Astrocyte of the cerebellum (primary cell): ENCODE data around the gene ANKRD60.
A peak's percentile ranks its signal among the peaks of the same experiment; 100 is the strongest.

Experiments
- DNase-seq: peaks from one replicate; pipeline ENCODE4 v3.0.0-alpha.2; 2011; ENCODE audit warnings: low read depth
- H3K4me3 ChIP-seq: 2 replicates; pipeline ENCODE4 v1.5.1; 2011; ENCODE audit warnings: mild to moderate bottlenecking, low read depth, low read length, moderate library complexity
- CTCF ChIP-seq: IDR thresholded peaks from 2 replicates; pipeline ENCODE4 v1.5.1; 2012; ENCODE audit warnings: low read length, low read depth, moderate library complexity, mild to moderate bottlenecking; ENCODE audit errors: missing control alignments
- in situ Hi-C: cut with HindIII; loops from 2 replicates; pipeline ENCODE4 v1.10.0; 2017; ENCODE audit warnings: low sequenced_read_pairs

The ANKRD60 gene

GRCh38 chr20:58256842-58257241 lies 28.4 kb upstream of the ANKRD60 start:
- TF ChIP-seq CTCF = no peak
- no peak for DNase-seq
- in situ Hi-C loops = no loop called here
- H3K4me3 ChIP-seq = no peak overlapping the region

GRCh38 chr20:58256307-58256706 lies 27.9 kb upstream of the ANKRD60 start:
- no peak for TF ChIP-seq CTCF
- in situ Hi-C loops = no loop called here
- H3K4me3 ChIP-seq = no peak overlapping the region
- DNase-seq = no peak

- in situ Hi-C loops = no loop called here
- no peak overlapping the region for H3K4me3 ChIP-seq
- no peak for DNase-seq
- no peak for TF ChIP-seq CTCF
These were observed 26.4 kb upstream of the ANKRD60 start for GRCh38 chr20:58254890-58255289.

- no peak overlapping the region for H3K4me3 ChIP-seq
- TF ChIP-seq CTCF = no peak
- in situ Hi-C loops = no loop called here
- peak; percentile 36 for DNase-seq
These were observed 23.6 kb upstream of the ANKRD60 start for GRCh38 chr20:58251979-58252591.

- no peak overlapping the region for H3K4me3 ChIP-seq
- TF ChIP-seq CTCF = no peak
- in situ Hi-C loops = no loop called here
- DNase-seq = no peak
These were observed 23.0 kb upstream of the ANKRD60 start for GRCh38 chr20:58251348-58251978.

GRCh38 chr20:58246346-58246745 lies 17.9 kb upstream of the ANKRD60 start:
- in situ Hi-C loops = loop anchor here (10.0 kb wide), 1 partner anchor 598 kb away; no protein-coding TSS in a partner anchor

More at GRCh38 chr20:58246346-58246745, 17.9 kb upstream of the ANKRD60 start:
- TF ChIP-seq CTCF = peak; percentile 44
- no peak for DNase-seq
- no peak overlapping the region for H3K4me3 ChIP-seq
